CMK (cell line): ENCODE results near the gene OTOF.
"Not testable (repeated sequence)": the region's sequence is repeated elsewhere in the genome, so short reads cannot be mapped to it uniquely, and the experiment has no call there.

ENCODE experiments used
- DNase-seq: peaks from one replicate; pipeline ENCODE4 v3.0.0-alpha.2; 2010; ENCODE audit warnings: low read depth

OTOF gene

DNA sequence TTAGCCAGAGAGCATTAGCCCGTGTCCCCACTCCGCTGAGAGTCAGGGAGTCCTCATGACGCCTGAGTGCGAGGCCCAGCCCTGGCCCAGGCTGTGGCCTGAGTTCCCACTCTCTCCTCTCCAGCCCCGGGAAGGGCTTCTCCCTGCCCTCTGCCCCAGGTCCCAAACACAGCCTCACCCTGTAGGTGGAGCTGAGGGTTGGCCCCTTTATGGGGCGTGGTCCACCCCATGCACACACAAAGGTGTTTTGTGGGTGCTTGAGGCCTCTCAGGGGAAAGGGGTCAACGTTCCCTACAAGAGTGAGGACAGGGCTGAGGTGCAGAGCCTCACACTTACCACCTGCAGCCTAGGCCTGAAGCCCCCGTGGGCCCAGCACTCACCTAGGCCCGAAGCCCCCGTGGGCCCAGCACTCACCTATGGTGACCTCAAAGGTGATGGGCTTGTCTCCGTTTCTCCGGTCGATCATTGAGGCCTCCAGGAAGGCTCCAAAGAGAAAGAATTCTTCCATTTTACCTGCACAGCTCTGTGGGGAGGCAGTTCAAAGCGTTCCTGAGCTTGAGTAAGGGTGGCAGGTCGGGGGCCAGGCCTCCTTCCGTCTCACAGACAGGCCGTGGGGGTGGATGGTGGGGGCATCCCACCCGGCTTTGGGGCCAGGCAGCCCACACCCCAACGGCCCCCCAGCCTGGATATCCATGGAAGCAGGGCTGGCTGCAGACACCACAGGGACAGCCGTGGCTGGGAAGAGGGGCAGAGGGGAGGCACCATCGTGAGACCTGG lies 2.1 kb upstream of the OTOF start:
- no peak for DNase-seq

DNA sequence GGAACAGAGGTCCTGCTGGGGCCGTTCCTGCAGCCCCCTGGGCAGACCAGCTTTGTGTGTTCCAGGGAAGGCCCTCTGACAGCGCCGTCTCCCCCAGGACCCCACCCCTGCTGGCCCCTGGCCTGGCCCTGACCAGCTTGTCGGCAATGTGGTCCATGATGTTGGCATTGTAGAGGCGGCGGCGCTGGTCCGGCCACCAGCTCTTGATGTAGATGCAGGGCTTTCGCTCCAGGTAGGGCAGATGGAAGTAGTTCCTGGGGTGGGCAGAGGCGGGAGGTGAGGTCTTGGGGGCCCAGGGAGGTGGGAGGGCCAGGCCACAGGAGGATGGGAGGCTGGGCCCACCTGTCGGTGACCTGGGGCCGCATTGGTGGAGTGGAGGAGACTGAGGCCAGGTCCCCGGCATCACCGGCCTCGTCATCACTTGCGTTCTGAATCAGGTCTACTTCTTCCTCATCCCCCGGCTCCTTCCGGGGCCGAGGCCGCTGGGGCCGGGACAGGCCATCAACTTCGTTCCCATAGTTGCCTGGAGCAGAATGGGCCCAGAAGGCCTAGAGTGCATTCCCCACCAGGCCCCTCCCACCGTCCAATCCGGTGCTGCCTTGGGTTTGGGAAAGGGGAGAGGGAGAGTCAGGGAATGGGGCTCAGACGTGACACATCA lies 1.3 kb upstream of the OTOF start:
- no peak for DNase-seq

DNA sequence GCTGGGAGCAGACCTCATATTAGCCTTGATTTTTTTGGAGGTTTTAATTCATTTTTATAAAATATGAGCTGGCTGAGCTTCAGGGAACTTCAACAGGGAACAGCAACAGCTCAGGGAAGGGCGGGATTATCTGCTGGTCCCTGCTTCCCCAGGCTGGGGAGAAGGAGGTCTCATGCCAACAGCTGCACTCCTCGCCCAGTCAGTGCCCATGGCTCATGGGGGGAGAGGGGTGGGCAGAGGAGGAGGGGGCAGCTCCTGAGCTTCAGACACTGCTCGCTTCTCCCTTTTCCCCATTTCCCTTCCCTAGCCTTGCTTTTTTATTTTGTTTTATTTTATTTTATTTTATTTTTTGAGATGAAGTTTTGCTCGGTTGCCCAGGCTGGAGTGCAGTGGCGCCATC lies 442 bp upstream of the OTOF start:
- no peak for DNase-seq

DNA sequence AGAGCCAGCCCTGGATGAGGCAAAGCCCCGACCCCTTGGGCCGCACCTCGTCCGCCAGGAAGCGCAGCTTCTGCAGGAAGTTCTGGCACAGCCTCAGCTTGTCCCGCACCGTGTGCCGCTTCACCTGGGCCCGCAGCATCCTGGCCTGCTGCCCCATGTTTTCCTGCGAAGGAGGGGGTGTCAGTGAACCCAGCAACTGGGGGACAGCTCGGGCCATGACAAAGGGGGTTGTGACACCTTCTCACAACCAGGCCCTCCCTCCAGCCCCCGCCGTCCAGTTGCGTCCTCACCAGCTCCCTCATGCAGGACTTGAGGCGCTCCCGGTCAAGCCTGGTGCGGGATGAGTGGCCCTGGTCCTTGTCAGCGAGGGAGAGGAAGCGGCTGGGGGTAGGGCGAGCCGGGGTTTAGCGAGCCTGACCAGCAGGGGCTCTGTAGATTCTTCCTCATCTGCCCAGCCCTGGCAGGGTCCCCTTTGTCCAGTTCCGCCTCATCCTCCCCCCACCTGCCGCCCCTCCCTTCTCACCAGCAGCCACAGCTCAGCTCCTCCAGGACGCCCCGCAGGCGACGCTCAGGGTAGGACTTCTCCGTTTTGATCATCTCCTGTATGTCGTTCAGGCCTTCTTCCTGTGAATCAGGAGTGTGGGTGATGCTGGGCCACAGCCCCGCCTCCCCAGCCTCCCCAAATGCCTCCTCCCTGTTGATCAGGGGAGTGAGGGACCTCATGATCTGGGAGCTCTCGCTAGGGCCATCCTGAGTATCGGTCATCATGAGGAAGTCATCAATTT lies 606 bp downstream of the OTOF start:
- DNase-seq, result peak; percentile 87

DNA sequence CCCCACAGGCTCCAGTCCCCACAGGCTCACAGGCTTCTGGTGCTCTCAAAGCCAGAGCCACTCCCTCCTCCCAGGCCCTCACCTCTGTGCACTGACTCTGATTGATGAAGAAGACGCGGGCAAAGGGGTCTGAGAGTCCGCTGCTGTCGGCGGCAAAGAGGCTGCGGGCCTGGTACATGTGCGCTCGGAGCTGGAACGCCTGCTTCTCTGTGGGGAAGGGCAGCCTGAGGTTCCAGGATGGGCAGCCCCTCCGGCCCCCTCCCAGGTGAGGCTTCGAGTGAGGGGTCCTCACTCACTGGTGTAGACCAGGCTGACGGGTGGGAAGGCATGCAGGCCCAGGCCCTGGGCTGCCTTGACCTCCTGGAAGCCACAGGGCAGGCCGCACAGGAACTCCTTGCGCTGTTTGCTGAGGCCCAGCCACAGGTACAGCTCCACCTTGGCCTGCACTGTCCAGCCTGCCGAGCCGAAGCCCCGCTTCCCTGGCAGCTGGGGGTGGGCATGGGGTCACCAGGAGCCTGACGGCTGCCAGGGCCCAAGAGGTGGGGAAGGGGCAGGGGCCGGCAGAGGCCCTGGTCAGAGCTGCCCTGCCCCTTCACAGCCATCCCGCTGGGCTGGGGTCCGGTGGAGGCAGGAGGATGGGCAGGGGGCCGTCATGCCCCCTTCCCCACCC lies 2.0 kb downstream of the OTOF start:
- DNase-seq, result no peak

DNA sequence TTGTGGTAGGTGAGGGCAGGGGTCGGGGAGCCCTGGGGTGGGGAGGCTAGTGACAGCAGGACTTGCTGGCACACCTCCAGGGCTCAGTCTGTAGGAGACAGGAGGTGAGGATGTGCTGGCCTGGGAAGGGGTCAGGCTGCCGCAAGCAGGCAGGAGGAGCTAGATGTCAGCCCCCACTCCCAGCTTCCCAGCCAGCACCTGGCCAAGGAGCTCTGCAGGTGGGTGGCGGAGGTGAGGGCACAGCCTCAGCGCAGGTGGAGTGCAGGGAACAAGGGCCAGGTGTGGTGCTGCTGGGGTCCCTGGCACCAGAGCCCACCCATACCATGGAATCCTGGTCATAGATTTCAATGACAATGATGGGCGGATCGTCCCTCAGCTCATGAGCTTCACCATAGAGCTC lies 2.9 kb downstream of the OTOF start:
- no peak for DNase-seq

DNA sequence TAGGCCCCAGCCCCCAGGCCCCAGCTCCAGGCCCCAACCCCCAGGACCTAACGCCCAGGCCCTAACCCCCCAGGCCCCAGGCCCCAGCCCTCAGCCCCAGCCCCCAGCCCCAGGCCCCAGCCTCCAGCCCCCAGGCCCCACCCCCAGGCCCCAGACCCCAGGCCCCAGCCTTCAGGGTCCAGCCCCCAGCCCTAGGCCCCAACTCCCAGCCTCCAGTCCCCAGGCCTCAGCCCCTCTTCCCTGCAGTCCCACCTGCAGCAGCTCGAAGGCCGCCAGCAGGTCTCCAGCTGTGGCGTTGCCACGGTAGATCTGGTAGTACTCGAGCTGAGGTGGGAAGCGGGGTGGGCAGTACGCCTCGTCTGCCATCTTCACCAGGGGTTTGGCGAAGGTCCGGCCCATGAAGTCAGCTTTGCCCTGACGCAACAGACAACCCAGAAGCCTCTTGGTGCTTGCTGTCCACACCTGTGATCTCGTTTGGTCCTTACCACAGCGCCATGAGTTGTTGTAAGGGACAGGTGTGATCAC lies 3.6 kb downstream of the OTOF start:
- DNase-seq, result no peak

DNA sequence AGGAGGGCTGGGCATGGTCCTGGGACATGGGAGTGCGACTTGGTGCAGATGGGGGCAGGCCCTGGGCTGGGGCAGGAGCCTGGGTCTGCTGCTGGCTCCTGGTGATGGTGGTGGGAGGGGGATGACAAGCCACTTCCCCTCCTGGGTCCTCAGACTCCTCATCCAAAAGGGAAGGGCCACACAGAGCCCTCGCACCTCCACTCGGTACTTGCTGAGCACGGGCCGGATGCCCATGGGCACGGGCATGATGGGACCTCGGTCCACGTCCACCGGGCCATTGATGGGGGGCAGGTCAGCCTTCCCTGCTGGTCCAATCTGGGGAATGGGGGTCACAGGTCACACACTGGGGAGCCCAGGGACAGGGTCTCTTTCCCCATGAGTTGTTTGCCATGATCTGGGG lies 4.1 kb downstream of the OTOF start:
- no peak for DNase-seq

DNA sequence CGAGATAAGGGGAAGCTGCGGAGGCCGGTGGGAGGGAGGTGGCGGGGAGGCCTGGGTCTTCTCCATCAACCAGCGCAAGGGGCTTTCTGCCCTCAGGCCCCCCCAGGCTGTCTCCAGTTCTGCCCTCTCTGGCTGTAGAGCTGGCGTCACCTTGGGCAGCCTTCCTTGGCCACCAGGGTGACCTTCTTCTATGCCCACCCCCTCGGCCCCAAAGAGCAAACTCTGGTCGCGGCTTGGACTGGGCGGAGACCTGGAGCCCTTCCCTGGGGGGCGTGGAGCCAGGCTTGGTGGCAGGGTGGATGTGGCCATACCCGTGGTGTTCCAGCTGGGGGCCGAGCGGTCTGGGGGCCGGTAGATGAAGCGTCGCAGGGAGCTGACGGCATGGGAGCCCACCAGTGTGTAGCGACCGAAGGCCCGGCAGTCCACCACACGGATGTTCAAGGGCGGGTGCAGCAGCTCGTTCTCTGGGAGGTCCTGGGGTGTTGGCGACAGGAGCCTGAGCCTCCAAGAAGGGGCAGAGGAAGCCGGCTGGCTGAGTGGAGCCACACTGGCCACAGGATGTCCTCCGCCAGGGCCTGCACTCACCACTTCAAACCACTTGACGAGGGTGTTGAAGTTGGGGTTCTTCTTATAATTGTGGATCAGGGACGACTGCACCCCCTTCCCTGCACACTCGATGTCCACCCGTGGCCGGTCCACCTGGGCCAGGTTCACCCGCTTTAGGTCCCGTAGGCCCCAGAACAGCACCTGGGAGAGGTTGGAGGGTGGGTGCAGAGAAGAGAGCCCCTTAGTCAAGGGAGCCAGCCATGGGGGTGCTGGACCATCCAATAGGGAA lies 4.9 kb downstream of the OTOF start:
- DNase-seq, result no peak

DNA sequence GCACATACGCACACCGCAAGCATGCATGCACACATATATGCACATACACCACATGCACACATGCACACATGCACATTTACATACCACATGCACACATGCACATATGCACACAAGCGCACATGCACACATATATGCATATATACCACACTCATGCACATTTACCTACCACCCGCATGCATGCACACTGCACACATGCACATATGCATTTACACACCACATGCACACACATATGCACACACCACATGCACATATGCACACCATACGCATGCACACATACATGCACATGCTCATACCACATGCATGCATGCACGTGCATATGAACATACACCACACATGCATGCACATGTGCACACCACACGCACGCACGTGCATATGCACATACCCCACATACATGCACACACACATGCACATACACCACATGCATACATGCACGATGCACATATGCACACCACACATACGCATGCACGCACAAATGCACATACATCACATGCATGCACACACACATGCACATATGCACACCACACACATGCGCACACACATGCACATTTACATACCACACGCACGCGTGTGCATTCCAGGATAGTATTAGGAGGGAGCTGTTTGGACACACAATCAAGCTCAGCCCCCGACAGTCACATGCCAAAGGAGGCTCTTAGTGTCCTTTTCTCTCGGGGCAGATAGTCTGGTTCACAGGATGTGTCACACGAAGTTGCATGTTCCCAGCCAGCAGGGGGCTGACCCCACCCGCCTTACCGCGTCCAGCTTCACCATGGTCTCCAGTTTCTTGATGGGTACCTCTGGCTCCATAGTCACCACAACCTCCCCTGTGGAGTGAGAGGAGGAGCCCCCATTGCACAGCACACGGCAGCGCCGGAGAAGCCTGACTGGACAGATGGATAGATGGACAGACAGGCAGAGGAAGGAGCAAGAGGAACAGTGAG lies 5.9 kb downstream of the OTOF start:
- no peak for DNase-seq

DNA sequence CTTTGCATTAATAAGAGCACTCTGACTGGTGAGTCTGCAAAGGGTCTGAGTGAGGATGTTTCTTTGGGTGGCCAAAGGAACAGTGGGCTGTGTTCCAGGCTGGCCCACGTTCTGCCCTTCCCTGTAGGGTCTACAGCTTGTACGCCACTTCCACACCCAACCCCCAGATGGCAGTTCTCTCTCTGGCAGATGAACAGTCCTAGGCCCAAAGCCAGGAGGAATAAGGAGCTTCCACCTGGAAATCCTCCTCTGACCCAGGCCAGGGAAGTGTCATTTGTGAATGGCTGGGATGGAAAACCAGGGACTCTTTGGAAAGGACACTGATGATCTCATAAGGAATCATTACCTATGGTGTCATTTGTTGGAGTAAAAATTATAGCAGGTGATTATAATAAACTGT lies 6.6 kb downstream of the OTOF start:
- no peak for DNase-seq

DNA sequence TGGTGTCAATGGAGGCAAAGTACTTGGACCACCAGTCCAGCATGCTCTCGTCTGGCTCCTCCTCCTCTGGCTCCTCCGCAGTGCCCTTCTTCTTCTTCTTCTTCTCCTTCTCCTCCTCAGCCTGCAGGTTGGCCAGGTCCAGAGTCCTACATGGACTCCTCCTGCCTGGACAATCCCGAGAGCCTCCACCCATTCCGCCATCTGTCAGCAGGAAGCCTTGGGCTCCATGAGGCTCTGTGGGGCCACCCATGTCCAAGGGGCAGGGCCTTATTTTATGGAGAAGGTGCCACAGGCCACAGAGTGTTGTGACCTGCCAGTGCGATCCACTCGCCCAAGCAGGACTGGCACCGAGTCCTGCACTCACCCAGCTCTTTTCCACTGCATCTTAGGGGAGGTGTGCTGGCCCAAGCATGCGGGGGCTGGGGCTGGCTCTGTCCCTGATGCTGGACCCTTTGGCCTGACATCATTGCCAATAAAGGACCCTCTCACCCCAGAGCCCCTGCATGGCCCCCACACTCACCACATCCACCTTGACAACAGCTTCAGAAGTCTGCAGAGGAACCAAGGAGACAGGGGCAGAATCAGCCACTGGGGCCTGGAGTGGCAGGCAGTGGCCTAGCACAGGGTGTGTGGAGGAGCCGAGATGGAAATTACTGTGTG lies 7.2 kb downstream of the OTOF start:
- no peak for DNase-seq

DNA sequence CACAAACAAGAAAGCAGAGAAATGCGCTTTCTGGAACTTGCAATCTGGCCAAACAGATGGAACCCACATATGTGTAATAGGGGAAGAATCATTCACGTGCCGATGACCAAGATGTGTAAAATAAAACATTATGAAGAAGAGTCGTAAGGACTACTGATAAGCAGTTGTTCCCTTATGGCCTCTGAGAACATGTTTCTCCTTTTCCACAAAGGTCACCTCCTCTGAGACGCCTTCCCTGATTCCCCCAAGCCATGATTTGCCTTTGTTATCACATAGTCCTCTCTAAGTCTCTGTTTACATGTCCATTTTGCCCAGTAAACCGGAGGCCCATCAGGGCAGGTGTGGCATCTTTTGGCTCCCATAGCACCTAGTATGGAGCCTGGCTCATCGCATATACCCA lies 8.0 kb downstream of the OTOF start:
- no peak for DNase-seq

DNA sequence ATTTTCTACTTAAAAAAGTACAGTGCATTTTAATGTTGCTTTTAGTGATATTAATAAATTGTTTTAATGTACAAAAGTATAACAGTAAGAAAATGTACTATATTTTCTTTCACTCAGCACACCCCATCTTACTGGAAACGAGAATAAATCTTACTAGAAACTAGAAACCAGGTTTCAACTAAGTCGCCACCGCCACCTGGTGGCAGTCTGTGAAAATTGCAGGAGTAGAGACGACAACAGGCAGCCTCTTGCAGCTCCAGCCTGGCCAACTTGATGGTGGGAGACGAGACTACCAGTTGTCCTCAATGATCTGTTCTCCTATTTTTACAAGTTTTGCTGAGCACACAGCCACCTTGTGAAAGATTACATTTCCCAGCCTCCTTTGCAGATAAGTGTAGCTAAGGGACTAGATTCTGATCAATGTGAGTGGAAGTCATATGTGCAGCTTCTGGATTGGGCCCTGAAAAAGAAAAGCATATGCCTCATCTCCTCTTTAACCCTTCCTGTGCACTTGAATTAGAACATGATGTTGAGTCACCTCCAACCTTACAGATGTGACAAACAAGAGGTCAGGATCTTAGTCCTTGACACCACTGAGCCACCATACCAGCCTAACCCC lies 8.7 kb downstream of the OTOF start:
- peak; percentile 77 for DNase-seq

DNA sequence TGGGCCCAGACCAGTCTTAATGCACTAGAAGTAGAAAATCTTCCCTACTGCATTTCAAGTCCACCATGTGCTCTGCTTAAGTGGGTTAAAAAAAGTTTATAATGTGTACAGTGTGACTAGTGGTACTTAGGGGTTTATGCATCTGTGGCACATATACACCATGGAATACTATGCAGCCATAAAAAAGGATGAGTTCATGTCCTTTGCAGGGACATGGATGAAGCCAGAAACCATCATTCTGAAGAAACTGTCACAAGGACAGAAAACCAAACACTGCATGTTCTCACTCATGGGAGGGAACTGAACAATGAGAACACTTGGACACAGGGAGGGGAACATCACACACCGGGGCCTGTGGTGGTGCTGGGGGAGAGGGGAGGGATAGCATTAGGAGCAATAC lies 9.4 kb downstream of the OTOF start:
- DNase-seq, result not testable (repeated sequence)

DNA sequence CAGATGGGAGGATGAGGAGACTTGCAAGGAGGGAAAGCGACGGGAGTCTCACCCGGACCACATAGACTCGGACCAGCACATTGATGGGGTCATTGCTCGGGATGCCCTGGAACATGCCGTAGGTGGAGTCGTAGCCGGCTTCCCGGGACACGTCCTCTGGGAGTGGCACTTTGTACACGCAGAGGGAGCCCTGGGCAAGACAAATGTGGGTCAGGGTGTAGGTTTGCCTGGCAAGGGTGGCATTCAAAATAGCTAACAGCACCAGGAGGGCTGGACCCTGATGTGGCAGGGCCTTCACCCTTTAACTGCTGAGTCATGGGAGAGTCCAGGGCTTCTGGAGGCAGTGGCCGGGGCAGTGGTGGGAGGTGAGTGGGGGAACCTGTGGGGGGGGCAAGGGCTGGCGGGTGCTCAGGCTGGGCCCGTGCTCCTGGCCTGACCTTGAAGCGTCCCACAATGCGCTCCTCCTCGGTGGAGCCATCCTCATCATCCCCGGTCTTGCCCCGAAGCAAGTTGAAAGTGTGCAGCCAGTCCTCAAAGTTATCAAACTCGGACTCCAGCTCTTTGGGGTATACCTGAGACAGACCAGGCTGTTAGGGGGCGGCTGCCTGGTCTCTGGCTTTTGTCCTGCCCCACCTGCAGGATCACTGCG lies 11.1 kb downstream of the OTOF start:
- no peak for DNase-seq

DNA sequence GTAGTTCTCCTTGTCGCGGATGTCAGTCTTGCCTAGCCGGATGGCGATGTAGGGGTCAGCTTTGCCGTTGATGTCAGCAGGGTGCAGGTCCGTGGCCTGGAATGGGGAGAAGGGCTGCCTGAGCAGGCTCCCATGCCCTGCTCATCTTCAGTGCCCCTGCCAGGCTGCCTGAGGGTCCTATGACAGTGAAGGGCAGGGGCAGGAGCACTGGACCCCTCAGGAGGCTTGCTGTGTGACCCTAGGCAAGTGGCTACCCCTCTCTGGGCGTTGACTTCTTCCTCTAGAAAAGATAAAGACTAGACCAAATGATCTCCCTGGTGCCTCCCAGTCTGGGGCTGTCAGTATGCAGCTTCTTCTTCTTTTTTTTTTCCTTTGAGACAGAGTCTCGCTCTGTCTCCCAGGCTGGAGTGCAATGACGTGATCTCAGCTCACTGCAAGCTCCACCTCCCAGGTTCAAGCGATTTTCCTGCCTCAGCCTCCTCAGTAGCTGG lies 11.9 kb downstream of the OTOF start:
- DNase-seq, result no peak

DNA sequence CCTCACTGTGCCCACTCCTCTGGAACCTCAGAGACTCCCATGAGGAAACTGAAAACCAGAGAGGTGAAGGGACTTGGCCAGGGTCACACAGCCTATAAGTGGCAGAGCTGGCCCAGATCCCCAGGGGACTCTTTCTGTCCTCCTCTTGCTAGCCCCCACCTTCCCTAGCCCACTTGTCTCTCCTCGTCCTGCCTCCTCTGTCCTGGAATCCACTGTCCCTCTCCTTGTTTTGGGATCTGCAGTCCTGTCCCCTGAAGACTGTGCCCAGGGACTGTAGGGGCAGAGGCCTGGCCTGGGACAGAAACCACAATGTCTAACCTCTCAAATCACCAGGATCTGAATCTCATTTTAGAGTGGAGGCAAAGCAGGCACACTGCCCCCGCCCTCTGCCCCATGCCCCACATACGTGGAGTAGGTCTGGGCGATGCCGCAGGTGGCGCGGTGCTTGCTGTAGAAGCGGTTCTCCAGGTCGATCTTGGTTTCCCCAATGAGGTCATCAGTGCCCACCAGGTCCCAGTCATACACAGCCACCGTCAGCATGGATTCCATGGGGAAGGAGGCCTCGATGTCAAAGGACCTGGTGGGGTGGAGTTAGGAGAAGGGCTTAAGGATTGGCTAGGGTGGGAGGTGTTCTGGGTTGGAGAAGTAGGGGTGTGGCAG lies 12.5 kb downstream of the OTOF start:
- DNase-seq, result no peak
